ENCODE measurements around the gene USP11. TPM values are rescaled to one million over a fixed set of nuclear protein-coding genes. Genes with fewer than 3 reads are reported as not detected.
A peak's percentile ranks its signal among the peaks of the same experiment; 100 is the strongest.

USP11 gene
- total RNA-seq, 4 donors from 2014 or later: 27.6 to 41.3 (median 32.3) TPM

- TF ChIP-seq CTCF (IDR thresholded peaks at IDR 0.05): no peak
- ATAC-seq (ENCODE audit: low FRiP score) (peak; percentile 30), DNase-seq (ENCODE audit: low spot score) (no peak)
Observed at GRCh38 chrX:47217121-47217851, 15.5 kb upstream of the USP11 start.

GRCh38 chrX:47217852-47218279 is 14.9 kb upstream of the USP11 start:
- ATAC-seq (ENCODE audit: low FRiP score): peak; percentile 92
- TF ChIP-seq CTCF (IDR thresholded peaks at IDR 0.05): no peak
- DNase-seq (ENCODE audit: low spot score): peak; percentile 91

GRCh38 chrX:47218280-47218919 is 14.4 kb upstream of the USP11 start, which contains the start of gene CDK16:
TSS of gene CDK16 (plus strand) at chrX:47218681. CDS start at chrX:47223558, 4,877 bp downstream.
- ATAC-seq (ENCODE audit: low FRiP score) (peak; percentile 43), DNase-seq (ENCODE audit: low spot score) (no peak)
- TF ChIP-seq CTCF (IDR thresholded peaks at IDR 0.05): no peak

GRCh38 chrX:47218920-47219815 is 13.6 kb upstream of the USP11 start:
- DNase-seq (ENCODE audit: low spot score): no peak
- no peak for TF ChIP-seq CTCF (IDR thresholded peaks at IDR 0.05)
- no peak for ATAC-seq (ENCODE audit: low FRiP score)

GRCh38 chrX:47221756-47222155 is 11.1 kb upstream of the USP11 start:
- DNase-seq (ENCODE audit: low spot score): no peak
- no peak for TF ChIP-seq CTCF (IDR thresholded peaks at IDR 0.05)
- no peak for ATAC-seq (ENCODE audit: low FRiP score)

GRCh38 chrX:47222751-47223350 is 10.0 kb upstream of the USP11 start:
- ATAC-seq (ENCODE audit: low FRiP score): no peak
- TF ChIP-seq CTCF (IDR thresholded peaks at IDR 0.05): no peak
- no peak for DNase-seq (ENCODE audit: low spot score)
